Tibial nerve (tissue), 4 donors: Measurements from ENCODE around the gene SLX4IP. TPM values are rescaled to one million over a fixed set of nuclear protein-coding genes. Genes with fewer than 3 reads are reported as not detected.

Experiments used
- DNase-seq, 2 donors: peaks; one replicate each; pipeline ENCODE4 v3.0.0-alpha.2; 2019; ENCODE audit warnings: low spot score in 2 of 2
- H3K27ac ChIP-seq, 4 donors: fragments of 200-600 bp; sonication (generic) in 3 of 4; one replicate each; pipeline ENCODE4 v1.5.1; 2017 to 2019; ENCODE audit warnings: mild to moderate bottlenecking in 1 of 4
- H3K27me3 ChIP-seq, 2 donors: fragments of 200-600 bp; sonication (generic) in 1 of 2; one replicate each; pipeline versions ENCODE4 v1.5.1 to v1.6.0; 2017 to 2019
- H3K36me3 ChIP-seq, 3 donors: fragments of 200-600 bp; sonication (generic); one replicate each; pipeline ENCODE4 v1.5.1; 2018 to 2019
- H3K4me1 ChIP-seq, 4 donors: fragments of 200-600 bp; sonication (generic) in 3 of 4; one replicate each; pipeline ENCODE4 v1.5.1; 2017 to 2019
- H3K4me3 ChIP-seq, 4 donors: fragments of 200-600 bp; sonication (generic) in 3 of 4; one replicate each; pipeline ENCODE4 v1.5.1; 2017 to 2019; ENCODE audit warnings: mild to moderate bottlenecking in 1 of 4, moderate library complexity in 1 of 4
- H3K9me3 ChIP-seq, 4 donors: fragments of 200-600 bp; sonication (generic) in 3 of 4; one replicate each; pipeline ENCODE4 v1.5.1; 2017 to 2019
- EP300 ChIP-seq, 2 donors: sonication (generic); formaldehyde crosslinking; IDR thresholded peaks; one replicate each; pipeline ENCODE4 v1.6.1; 2017; ENCODE audit warnings: antibody characterized with exemption in 2 of 2, mild to moderate bottlenecking in 1 of 2
- POLR2A ChIP-seq, 2 donors: fragments of 450-650 bp; IDR thresholded peaks; one replicate each; pipeline ENCODE4 v1.6.1; 2017; ENCODE audit warnings: antibody characterized with exemption in 2 of 2, mild to moderate bottlenecking in 2 of 2, moderate library complexity in 2 of 2
- WGBS, 2 donors: methylation state at CpG; one replicate each; pipeline ENCODE4 v1.1.5; 2018; 5-methylcytosine and 5-hydroxymethylcytosine counted together
- total RNA-seq, 4 donors: library from RNA; depleted of rRNA; stranded (reverse); fragments of >200 nt; gene quantifications; one replicate each; pipeline ENCODE4 v1.1.0, GENCODE V29; 2016
- TF ChIP-seq, protein P1 (sequence below), 5 experiments: fragments of 200-600 bp in 3 of 5; fragments of 450-650 bp in 2 of 5; sonication (generic) in 3 of 5; IDR thresholded peaks; one replicate each; pipeline ENCODE4 v1.5.1; 2016 to 2019; ENCODE audit warnings: antibody characterized with exemption in 5 of 5, mild to moderate bottlenecking in 3 of 5, moderate library complexity in 2 of 5

Gene SLX4IP
- total RNA-seq, 4 donors from 2014 or later: 3.3 to 5.7 (median 3.5) TPM

- peak overlapping the region in 2 of 4 donors; percentile 4 to 23 for H3K4me3 ChIP-seq
- no peaks in the 10 kb centered on the region for H3K9me3 ChIP-seq
- DNase-seq: no peak
- peak overlapping the region; percentile 35 to 87 (median 62) for H3K27ac ChIP-seq
- peaks cover 0 to 26% (median 0%) of the 10 kb centered on the region in 3 donors for H3K36me3 ChIP-seq
- no peaks in the 10 kb centered on the region for H3K27me3 ChIP-seq
- no peak for TF ChIP-seq POLR2A (IDR thresholded peaks at IDR 0.05)
- TF ChIP-seq EP300 (IDR thresholded peaks at IDR 0.05): peak in 1 of 2 donors; percentile 49
- H3K4me1 ChIP-seq: peaks cover 0 to 92% (median 27%) of the 10 kb centered on the region in 4 donors
- WGBS, 2 donors: 31 to 44% methylated on average over 4 to 21 of the region's 21 CpGs
These were observed 231.9 kb downstream of the SLX4IP start for GRCh38 chr20:10667077-10667401.

- WGBS, 2 donors: 63 to 69% methylated on average over 6 of the region's 6 CpGs
- Histone ChIP-seq H3K27ac (peak overlapping the region in 3 of 4 donors; percentile 35 to 87 (median 68)), H3K4me3 (peak overlapping the region in 1 of 4 donors; percentile 23), H3K27me3 (no peaks in the 10 kb centered on the region), H3K4me1 (peaks cover 0 to 86% (median 26%) of the 10 kb centered on the region in 4 donors), H3K9me3 (no peaks in the 10 kb centered on the region), H3K36me3 (peaks cover 0 to 19% (median 0%) of the 10 kb centered on the region in 3 donors)
- TF ChIP-seq EP300 (IDR thresholded peaks at IDR 0.05): no peak
- TF ChIP-seq, protein P1, sequence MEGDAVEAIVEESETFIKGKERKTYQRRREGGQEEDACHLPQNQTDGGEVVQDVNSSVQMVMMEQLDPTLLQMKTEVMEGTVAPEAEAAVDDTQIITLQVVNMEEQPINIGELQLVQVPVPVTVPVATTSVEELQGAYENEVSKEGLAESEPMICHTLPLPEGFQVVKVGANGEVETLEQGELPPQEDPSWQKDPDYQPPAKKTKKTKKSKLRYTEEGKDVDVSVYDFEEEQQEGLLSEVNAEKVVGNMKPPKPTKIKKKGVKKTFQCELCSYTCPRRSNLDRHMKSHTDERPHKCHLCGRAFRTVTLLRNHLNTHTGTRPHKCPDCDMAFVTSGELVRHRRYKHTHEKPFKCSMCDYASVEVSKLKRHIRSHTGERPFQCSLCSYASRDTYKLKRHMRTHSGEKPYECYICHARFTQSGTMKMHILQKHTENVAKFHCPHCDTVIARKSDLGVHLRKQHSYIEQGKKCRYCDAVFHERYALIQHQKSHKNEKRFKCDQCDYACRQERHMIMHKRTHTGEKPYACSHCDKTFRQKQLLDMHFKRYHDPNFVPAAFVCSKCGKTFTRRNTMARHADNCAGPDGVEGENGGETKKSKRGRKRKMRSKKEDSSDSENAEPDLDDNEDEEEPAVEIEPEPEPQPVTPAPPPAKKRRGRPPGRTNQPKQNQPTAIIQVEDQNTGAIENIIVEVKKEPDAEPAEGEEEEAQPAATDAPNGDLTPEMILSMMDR (IDR thresholded peaks at IDR 0.05): no peak
- no peak for TF ChIP-seq POLR2A (IDR thresholded peaks at IDR 0.05)
- DNase-seq: no peak
These were observed 232.6 kb downstream of the SLX4IP start for GRCh38 chr20:10667560-10668167.

GRCh38 chr20:10668677-10669368 is 233.7 kb downstream of the SLX4IP start:
- Histone ChIP-seq H3K36me3 (peaks cover 0 to 10% (median 0%) of the 10 kb centered on the region in 3 donors), H3K27me3 (no peaks in the 10 kb centered on the region), H3K4me1 (peaks cover 0 to 74% (median 25%) of the 10 kb centered on the region in 4 donors), H3K27ac (no peak overlapping the region), H3K9me3 (no peaks in the 10 kb centered on the region), H3K4me3 (peak overlapping the region in 1 of 4 donors; percentile 89)
- TF ChIP-seq EP300 (IDR thresholded peaks at IDR 0.05) (no peak), POLR2A (IDR thresholded peaks at IDR 0.05) (no peak)
- TF ChIP-seq, protein P1 (IDR thresholded peaks at IDR 0.05): no peak
- no peak for DNase-seq
- 61 to 69% methylated on average over 7 of the region's 7 CpGs for WGBS, 2 donors

GRCh38 chr20:10669843-10670446 is 234.8 kb downstream of the SLX4IP start:
- Histone ChIP-seq H3K27me3 (no peaks in the 10 kb centered on the region), H3K36me3 (peaks cover 0 to 10% (median 0%) of the 10 kb centered on the region in 3 donors), H3K4me1 (peaks cover 0 to 69% (median 25%) of the 10 kb centered on the region in 4 donors), H3K27ac (peak overlapping the region; percentile 8 to 95 (median 75)), H3K4me3 (peak overlapping the region; percentile 68 to 89 (median 80)), H3K9me3 (no peaks in the 10 kb centered on the region)
- WGBS, 2 donors: 35 to 38% methylated on average over 6 of the region's 6 CpGs
- TF ChIP-seq POLR2A (IDR thresholded peaks at IDR 0.05): no peak
- DNase-seq: no peak

- Histone ChIP-seq H3K27me3 (no peaks in the 10 kb centered on the region), H3K4me1 (peaks cover 0 to 67% (median 22%) of the 10 kb centered on the region in 4 donors), H3K4me3 (peak overlapping the region; percentile 68 to 89 (median 80)), H3K36me3 (peaks cover 0 to 10% (median 0%) of the 10 kb centered on the region in 3 donors), H3K27ac (peak overlapping the region; percentile 55 to 95 (median 95)), H3K9me3 (no peaks in the 10 kb centered on the region)
- TF ChIP-seq EP300 (IDR thresholded peaks at IDR 0.05): peak in 1 of 2 donors; percentile 24
- TF ChIP-seq, protein P1 (IDR thresholded peaks at IDR 0.05): no peak
- no peak for DNase-seq
- WGBS, 2 donors: 49 to 50% methylated on average over 18 of the region's 18 CpGs
These were observed 235.6 kb downstream of the SLX4IP start for GRCh38 chr20:10670501-10671220.
